ENCODE results near the gene NRARP.
A peak's percentile ranks its signal among the peaks of the same experiment; 100 is the strongest.
"Not testable (repeated sequence)": the region's sequence is repeated elsewhere in the genome, so short reads cannot be mapped to it uniquely, and the experiment has no call there.

Gene NRARP

GRCh38 chr9:137302118-137302448 is at the start of gene NRARP:
TSS of gene NRARP (minus strand) at chr9:137302271. CDS start at chr9:137301928, 343 bp downstream.
- peak within 1 kb of the TSS; percentile 77 for H3K4me3 ChIP-seq (ENCODE audit: low read depth, low read length)
- peaks cover 62% of the 10 kb centered on the region for H3K4me1 ChIP-seq (ENCODE audit: control insufficient read depth, insufficient read depth, low read length)
- no peaks in the 10 kb centered on the region for H3K9me3 ChIP-seq (ENCODE audit: control insufficient read depth, insufficient read depth, low read depth, low read length)
- H3K27me3 ChIP-seq (ENCODE audit: control insufficient read depth, insufficient read depth, low read length): peaks cover 42% of the 10 kb centered on the region
- peak within 1 kb of the TSS; percentile 59 for H3K9ac ChIP-seq (ENCODE audit: low read length)
- no peaks in the 10 kb centered on the region for H3K36me3 ChIP-seq (ENCODE audit: control insufficient read depth, insufficient read depth, low read length)
- H3K27ac ChIP-seq (ENCODE audit: low read depth, low read length): no peak within 1 kb of the TSS

GRCh38 chr9:137350696-137351584 is 48.9 kb upstream of the NRARP start:
- Histone ChIP-seq H3K9ac (ENCODE audit: low read length) (no peak overlapping the region), H3K4me3 (ENCODE audit: low read depth, low read length) (no peak overlapping the region), H3K27me3 (ENCODE audit: control insufficient read depth, insufficient read depth, low read length) (no peaks in the 10 kb centered on the region; the same call in 1 of the 2 replicates), H3K27ac (ENCODE audit: low read depth, low read length) (no peak overlapping the region), H3K4me1 (ENCODE audit: control insufficient read depth, insufficient read depth, low read length) (no peaks in the 10 kb centered on the region), H3K36me3 (ENCODE audit: control insufficient read depth, insufficient read depth, low read length) (no peaks in the 10 kb centered on the region), H3K9me3 (ENCODE audit: control insufficient read depth, insufficient read depth, low read depth, low read length) (peaks cover 33% of the 10 kb centered on the region)

GRCh38 chr9:137349471-137350033 is 47.5 kb upstream of the NRARP start:
- H3K27ac ChIP-seq (ENCODE audit: low read depth, low read length): no peak overlapping the region
- H3K9ac ChIP-seq (ENCODE audit: low read length): no peak overlapping the region
- H3K27me3 ChIP-seq (ENCODE audit: control insufficient read depth, insufficient read depth, low read length): no peaks in the 10 kb centered on the region; the same call in 1 of the 2 replicates
- H3K4me3 ChIP-seq (ENCODE audit: low read depth, low read length): no peak overlapping the region
- no peaks in the 10 kb centered on the region for H3K36me3 ChIP-seq (ENCODE audit: control insufficient read depth, insufficient read depth, low read length)
- H3K9me3 ChIP-seq (ENCODE audit: control insufficient read depth, insufficient read depth, low read depth, low read length): peaks cover 20% of the 10 kb centered on the region
- H3K4me1 ChIP-seq (ENCODE audit: control insufficient read depth, insufficient read depth, low read length): no peaks in the 10 kb centered on the region

- H3K9me3 ChIP-seq (ENCODE audit: control insufficient read depth, insufficient read depth, low read depth, low read length): peaks cover 24% of the 10 kb centered on the region
- H3K36me3 ChIP-seq (ENCODE audit: control insufficient read depth, insufficient read depth, low read length): no peaks in the 10 kb centered on the region
- H3K4me3 ChIP-seq (ENCODE audit: low read depth, low read length): no peak overlapping the region
- H3K9ac ChIP-seq (ENCODE audit: low read length): no peak overlapping the region
- H3K27me3 ChIP-seq (ENCODE audit: control insufficient read depth, insufficient read depth, low read length): no peaks in the 10 kb centered on the region; the same call in 1 of the 2 replicates
- no peaks in the 10 kb centered on the region for H3K4me1 ChIP-seq (ENCODE audit: control insufficient read depth, insufficient read depth, low read length)
- no peak overlapping the region for H3K27ac ChIP-seq (ENCODE audit: low read depth, low read length)
These were observed 46.8 kb upstream of the NRARP start for GRCh38 chr9:137348769-137349470.

GRCh38 chr9:137347928-137348327 is 45.9 kb upstream of the NRARP start:
- Histone ChIP-seq H3K27me3 (ENCODE audit: control insufficient read depth, insufficient read depth, low read length) (no peaks in the 10 kb centered on the region; the same call in 1 of the 2 replicates), H3K27ac (ENCODE audit: low read depth, low read length) (no peak overlapping the region), H3K36me3 (ENCODE audit: control insufficient read depth, insufficient read depth, low read length) (no peaks in the 10 kb centered on the region), H3K9ac (ENCODE audit: low read length) (no peak overlapping the region), H3K4me1 (ENCODE audit: control insufficient read depth, insufficient read depth, low read length) (no peaks in the 10 kb centered on the region), H3K9me3 (ENCODE audit: control insufficient read depth, insufficient read depth, low read depth, low read length) (peaks cover 28% of the 10 kb centered on the region), H3K4me3 (ENCODE audit: low read depth, low read length) (no peak overlapping the region)

GRCh38 chr9:137342482-137342881 is 40.4 kb upstream of the NRARP start:
- no peaks in the 10 kb centered on the region for H3K27me3 ChIP-seq (ENCODE audit: control insufficient read depth, insufficient read depth, low read length)
- peaks cover 23% of the 10 kb centered on the region for H3K9me3 ChIP-seq (ENCODE audit: control insufficient read depth, insufficient read depth, low read depth, low read length)
- H3K36me3 ChIP-seq (ENCODE audit: control insufficient read depth, insufficient read depth, low read length): no peaks in the 10 kb centered on the region
- H3K4me3 ChIP-seq (ENCODE audit: low read depth, low read length): no peak overlapping the region
- H3K9ac ChIP-seq (ENCODE audit: low read length): no peak overlapping the region
- H3K27ac ChIP-seq (ENCODE audit: low read depth, low read length): no peak overlapping the region
- H3K4me1 ChIP-seq (ENCODE audit: control insufficient read depth, insufficient read depth, low read length): no peaks in the 10 kb centered on the region

- Histone ChIP-seq H3K27me3 (ENCODE audit: control insufficient read depth, insufficient read depth, low read length) (no peaks in the 10 kb centered on the region), H3K9me3 (ENCODE audit: control insufficient read depth, insufficient read depth, low read depth, low read length) (peaks cover 17% of the 10 kb centered on the region), H3K36me3 (ENCODE audit: control insufficient read depth, insufficient read depth, low read length) (no peaks in the 10 kb centered on the region), H3K27ac (ENCODE audit: low read depth, low read length) (no peak overlapping the region), H3K4me1 (ENCODE audit: control insufficient read depth, insufficient read depth, low read length) (no peaks in the 10 kb centered on the region), H3K9ac (ENCODE audit: low read length) (no peak overlapping the region), H3K4me3 (ENCODE audit: low read depth, low read length) (no peak overlapping the region)
These were observed 39.2 kb upstream of the NRARP start for GRCh38 chr9:137341227-137341626.

- not testable (repeated sequence) for H3K9ac ChIP-seq (ENCODE audit: low read length); H3K27me3 ChIP-seq (ENCODE audit: control insufficient read depth, insufficient read depth, low read length); H3K36me3 ChIP-seq (ENCODE audit: control insufficient read depth, insufficient read depth, low read length); H3K4me1 ChIP-seq (ENCODE audit: control insufficient read depth, insufficient read depth, low read length); H3K27ac ChIP-seq (ENCODE audit: low read depth, low read length); H3K4me3 ChIP-seq (ENCODE audit: low read depth, low read length)
- peaks cover 20% of the 10 kb centered on the region for H3K9me3 ChIP-seq (ENCODE audit: control insufficient read depth, insufficient read depth, low read depth, low read length)
These were observed 37.9 kb upstream of the NRARP start for GRCh38 chr9:137339908-137340462.

- no peak overlapping the region for H3K4me3 ChIP-seq (ENCODE audit: low read depth, low read length)
- no peaks in the 10 kb centered on the region for H3K27me3 ChIP-seq (ENCODE audit: control insufficient read depth, insufficient read depth, low read length)
- no peak overlapping the region for H3K9ac ChIP-seq (ENCODE audit: low read length)
- H3K9me3 ChIP-seq (ENCODE audit: control insufficient read depth, insufficient read depth, low read depth, low read length): peaks cover 19% of the 10 kb centered on the region
- no peaks in the 10 kb centered on the region for H3K36me3 ChIP-seq (ENCODE audit: control insufficient read depth, insufficient read depth, low read length)
- H3K4me1 ChIP-seq (ENCODE audit: control insufficient read depth, insufficient read depth, low read length): no peaks in the 10 kb centered on the region
- no peak overlapping the region for H3K27ac ChIP-seq (ENCODE audit: low read depth, low read length)
These were observed 37.2 kb upstream of the NRARP start for GRCh38 chr9:137339045-137339907.

- Histone ChIP-seq H3K27me3 (ENCODE audit: control insufficient read depth, insufficient read depth, low read length) (no peaks in the 10 kb centered on the region), H3K4me1 (ENCODE audit: control insufficient read depth, insufficient read depth, low read length) (no peaks in the 10 kb centered on the region), H3K4me3 (ENCODE audit: low read depth, low read length) (no peak overlapping the region), H3K9me3 (ENCODE audit: control insufficient read depth, insufficient read depth, low read depth, low read length) (peaks cover 7% of the 10 kb centered on the region; the same call in 1 of the 2 replicates), H3K36me3 (ENCODE audit: control insufficient read depth, insufficient read depth, low read length) (no peaks in the 10 kb centered on the region), H3K9ac (ENCODE audit: low read length) (no peak overlapping the region), H3K27ac (ENCODE audit: low read depth, low read length) (no peak overlapping the region)
These were observed 34.7 kb upstream of the NRARP start for GRCh38 chr9:137336735-137337134.
